Measurements from ENCODE around the gene ELMO1. TPM values are rescaled to one million over a fixed set of nuclear protein-coding genes. Genes with fewer than 3 reads are reported as not detected.

Gene ELMO1
- total and polyA plus RNA-seq, 2 of the 13 experiments (the other 11 are each of a cell fraction or from before 2014, with no cell fraction given) = 0.11 to 0.17 TPM

GRCh38 chr7:36945612-36946400, 502.9 kb downstream of the ELMO1 start (continued):
- TF ChIP-seq ZNF609 (CRISPR knock-in tag; IDR thresholded peaks at IDR 0.05; ENCODE audit: borderline replicate concordance) = peak; percentile 98
- no peak for TF ChIP-seq ZNF235 (CRISPR knock-in tag; IDR thresholded peaks at IDR 0.05; ENCODE audit: borderline replicate concordance)
- TF ChIP-seq ATF2 (CRISPR knock-in tag; IDR thresholded peaks at IDR 0.05) = 0 out of 2 replicates have a peak, but pooled peaks have one; percentile 51
- peak; percentile 59; the same call in 1 of the 2 replicates for TF ChIP-seq NR2F2 (IDR thresholded peaks at IDR 0.05; ENCODE audit: borderline replicate concordance, low read depth)
- TF ChIP-seq CCDC6 (CRISPR knock-in tag; IDR thresholded peaks at IDR 0.05) = peak; percentile 57; the same call in 1 of the 2 replicates
- peak; percentile 85 for TF ChIP-seq ZBTB7B (CRISPR knock-in tag; IDR thresholded peaks at IDR 0.05)
- peak; percentile 92; the same call in 1 of the 2 replicates for TF ChIP-seq ZNF816 (CRISPR knock-in tag; IDR thresholded peaks at IDR 0.05; ENCODE audit: borderline replicate concordance)
- peak; percentile 92 for TF ChIP-seq FOXP4 (CRISPR knock-in tag; IDR thresholded peaks at IDR 0.05)
- no peak for TF ChIP-seq BATF2 (CRISPR knock-in tag; IDR thresholded peaks at IDR 0.05)
- 0 out of 2 replicates have a peak, but pooled peaks have one; percentile 34 for TF ChIP-seq HIVEP1 (CRISPR knock-in tag; IDR thresholded peaks at IDR 0.05)
- 0 out of 2 replicates have a peak, but pooled peaks have one; percentile 66 for TF ChIP-seq ZNF644 (CRISPR knock-in tag; IDR thresholded peaks at IDR 0.05; ENCODE audit: low read depth)
- TF ChIP-seq TRIM24 (CRISPR knock-in tag; IDR thresholded peaks at IDR 0.05) = no peak
- peak; percentile 66; the same call in 1 of the 2 replicates for TF ChIP-seq ZBTB34 (CRISPR knock-in tag; IDR thresholded peaks at IDR 0.05)
- peak; percentile 83; the same call in 1 of the 2 replicates for TF ChIP-seq PHF21A (CRISPR knock-in tag; IDR thresholded peaks at IDR 0.05)
- no peak for TF ChIP-seq HCFC1 (IDR thresholded peaks at IDR 0.05; ENCODE audit: low read depth, low read length)

Data from HepG2 (cell line).